ENCODE results near the gene BPIFB2.
A peak's percentile ranks its signal among the peaks of the same experiment; 100 is the strongest.

BPIFB2 gene

GRCh38 chr20:32984196-32984595 lies 23.3 kb upstream of the BPIFB2 start:
- no peak overlapping the region for H3K4me3 ChIP-seq (ENCODE audit: low read length)
- TF ChIP-seq CTCF (conservative IDR thresholded peaks at IDR 0.05; ENCODE audit: low read depth, low read length) = no peak
- no peak for DNase-seq (ENCODE audit: low read depth)

- DNase-seq (ENCODE audit: low read depth) = no peak
- no peak overlapping the region for H3K4me3 ChIP-seq (ENCODE audit: low read length)
- no peak for TF ChIP-seq CTCF (conservative IDR thresholded peaks at IDR 0.05; ENCODE audit: low read depth, low read length)
Observed at GRCh38 chr20:32984631-32985354, 22.7 kb upstream of the BPIFB2 start.

GRCh38 chr20:32985596-32985995 lies 21.9 kb upstream of the BPIFB2 start:
- H3K4me3 ChIP-seq (ENCODE audit: low read length) = no peak overlapping the region
- no peak for TF ChIP-seq CTCF (conservative IDR thresholded peaks at IDR 0.05; ENCODE audit: low read depth, low read length)
- no peak for DNase-seq (ENCODE audit: low read depth)

GRCh38 chr20:32986331-32986966 lies 21.1 kb upstream of the BPIFB2 start:
- no peak overlapping the region for H3K4me3 ChIP-seq (ENCODE audit: low read length)
- no peak for DNase-seq (ENCODE audit: low read depth)
- no peak for TF ChIP-seq CTCF (conservative IDR thresholded peaks at IDR 0.05; ENCODE audit: low read depth, low read length)

GRCh38 chr20:32987044-32987825 lies 20.3 kb upstream of the BPIFB2 start:
- no peak overlapping the region for H3K4me3 ChIP-seq (ENCODE audit: low read length)
- TF ChIP-seq CTCF (conservative IDR thresholded peaks at IDR 0.05; ENCODE audit: low read depth, low read length) = no peak
- no peak for DNase-seq (ENCODE audit: low read depth)

- peak; percentile 73 for DNase-seq (ENCODE audit: low read depth)
- TF ChIP-seq CTCF (conservative IDR thresholded peaks at IDR 0.05; ENCODE audit: low read depth, low read length) = no peak
Observed at GRCh38 chr20:32988008-32988407, 19.5 kb upstream of the BPIFB2 start.

More at GRCh38 chr20:32988008-32988407, 19.5 kb upstream of the BPIFB2 start:
- no peak overlapping the region for H3K4me3 ChIP-seq (ENCODE audit: low read length)
